GM18870 (cell line): ENCODE results near the gene CENPW.

Experiments
- ATAC-seq: cut with Tn5 transposase; IDR thresholded peaks from one replicate; pipeline ENCODE4 v1.9.1; 2021; ENCODE audit warnings: moderate library complexity; ENCODE audit not compliant: unreplicated experiment

CENPW gene

GRCh38 chr6:126372626-126373025 lies 32.7 kb downstream of the CENPW start:
- ATAC-seq: no peak

- ATAC-seq: no peak
Observed at GRCh38 chr6:126373344-126373743, 33.4 kb downstream of the CENPW start.

DNA sequence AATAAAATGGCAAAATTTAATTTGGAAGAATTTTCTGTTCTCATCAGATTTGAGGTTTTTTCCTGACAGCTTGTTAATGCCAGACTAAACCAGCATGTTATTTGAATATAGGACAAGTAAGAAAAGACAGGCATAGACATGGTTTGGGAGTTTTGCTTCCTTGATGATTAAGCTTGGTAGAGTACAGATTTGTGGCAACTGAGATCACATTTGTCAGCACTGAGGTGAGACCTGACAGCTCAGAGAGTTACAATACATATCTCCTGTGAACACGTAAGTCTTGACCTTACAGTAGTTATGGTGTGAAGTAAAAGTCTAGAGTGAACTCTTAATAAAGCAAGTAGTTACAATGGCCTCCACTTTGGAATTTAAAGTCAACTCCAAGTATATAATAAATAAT lies 34.5 kb downstream of the CENPW start:
- no peak for ATAC-seq

DNA sequence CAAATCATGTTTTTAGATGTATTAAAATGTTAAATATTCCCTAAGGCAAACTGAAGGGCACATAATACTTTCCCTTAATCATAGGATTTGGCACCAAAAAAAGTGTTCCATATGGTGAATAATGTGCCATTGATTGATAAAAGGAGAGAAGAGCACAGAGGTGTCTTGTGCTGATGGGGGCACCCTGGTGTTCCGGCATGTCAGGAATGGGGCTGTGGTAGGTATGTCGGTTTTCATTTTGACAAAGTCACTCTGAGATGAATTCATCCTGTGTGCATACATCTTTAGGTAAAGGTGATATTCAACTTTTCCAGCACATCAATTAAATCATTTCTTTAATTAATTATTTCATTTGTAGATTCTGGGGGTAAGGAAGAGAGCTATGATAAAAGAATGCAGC lies 36.8 kb downstream of the CENPW start:
- ATAC-seq: no peak

- no peak for ATAC-seq
Observed at GRCh38 chr6:126377594-126378153, 37.8 kb downstream of the CENPW start.

DNA sequence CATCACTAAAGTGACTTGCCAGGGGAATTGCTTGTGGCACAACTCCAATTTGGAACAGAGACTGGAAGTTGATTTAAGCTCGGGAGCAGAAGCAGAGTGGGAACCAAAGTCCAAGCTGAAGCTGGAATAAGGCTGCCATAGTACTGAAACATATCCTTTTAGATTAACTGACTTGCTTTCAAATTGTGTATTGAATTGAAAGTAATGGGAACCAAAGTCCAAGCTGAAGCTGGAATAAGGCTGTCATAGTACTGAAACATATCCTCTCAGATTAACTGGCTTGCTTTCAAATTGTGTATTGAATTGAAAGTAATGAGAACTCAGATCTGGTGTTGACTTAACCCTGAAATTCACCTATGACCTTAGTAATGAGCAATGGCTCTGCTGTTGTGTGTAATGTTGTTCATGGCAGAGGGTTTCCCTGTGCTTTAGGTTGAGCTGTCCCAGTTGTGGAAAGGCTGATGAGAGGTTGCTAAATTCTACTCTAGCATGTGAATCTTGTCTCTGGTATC lies 40.2 kb downstream of the CENPW start:
- no peak for ATAC-seq

DNA sequence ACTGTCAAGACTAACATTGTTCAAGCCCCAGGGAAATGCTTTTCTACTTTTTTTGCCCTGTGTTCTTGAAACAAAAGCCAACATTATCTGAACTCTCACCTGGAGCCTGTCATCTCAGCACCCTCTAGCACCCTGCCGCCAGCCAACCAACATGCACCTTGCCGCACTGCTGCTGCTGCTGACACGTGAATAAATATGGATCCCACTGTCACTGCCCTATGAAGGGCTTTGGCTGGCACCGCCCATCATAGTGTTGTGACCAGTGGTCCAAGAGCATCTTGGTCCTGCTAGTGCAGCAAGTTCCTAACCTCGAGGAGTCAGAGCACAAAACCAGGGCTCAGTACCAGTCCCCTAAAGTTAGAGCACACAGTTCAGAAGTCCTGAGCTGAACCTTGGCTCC lies 41.6 kb downstream of the CENPW start:
- no peak for ATAC-seq

DNA sequence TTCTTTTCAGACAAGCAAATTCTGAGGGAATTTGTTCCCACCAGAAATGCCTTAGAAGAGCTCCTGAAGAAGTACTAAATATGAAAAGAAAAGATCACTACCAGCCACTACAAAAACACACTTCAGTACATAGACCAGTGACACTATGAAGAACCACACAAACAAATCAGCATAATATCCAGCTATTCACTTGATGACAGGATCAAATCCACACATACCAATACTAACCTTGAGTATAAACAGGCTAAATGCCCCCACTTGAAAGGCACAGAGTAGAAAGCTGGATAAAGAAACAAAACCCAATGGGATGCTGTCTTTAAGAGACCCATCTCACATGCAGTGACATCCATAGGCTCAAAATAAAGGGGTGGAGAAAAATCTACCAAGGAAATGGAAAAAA lies 43.3 kb downstream of the CENPW start:
- no peak for ATAC-seq

GRCh38 chr6:126385536-126385935 lies 45.6 kb downstream of the CENPW start:
- ATAC-seq: no peak

- no peak for ATAC-seq
Observed at GRCh38 chr6:126388104-126388598, 48.2 kb downstream of the CENPW start.

DNA sequence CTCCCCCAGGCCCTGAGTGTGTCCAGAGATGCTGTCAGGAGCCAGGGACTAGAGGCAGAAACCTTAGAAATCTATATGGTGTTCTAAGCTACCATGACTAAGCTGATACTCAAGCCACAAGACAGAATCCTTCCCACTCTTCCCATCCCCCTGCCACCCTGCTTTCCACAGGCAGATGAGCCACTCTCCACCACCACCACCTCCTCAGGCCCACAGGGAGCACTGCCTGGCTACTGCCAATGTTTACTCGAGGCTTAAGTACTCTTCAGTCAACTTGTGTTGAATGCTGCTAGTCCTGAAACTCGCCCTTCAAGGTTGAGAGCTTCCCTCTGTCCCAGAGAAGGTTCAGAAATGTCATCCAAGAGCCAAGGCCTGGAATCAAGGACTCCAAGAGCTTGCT lies 56.2 kb downstream of the CENPW start:
- no peak for ATAC-seq
